KMS-11 (cell line): ENCODE data around the gene DAPK3.
"Not testable (repeated sequence)": the region's sequence is repeated elsewhere in the genome, so short reads cannot be mapped to it uniquely, and the experiment has no call there.

Source experiments
- H2AFZ ChIP-seq: fragments of 200-600 bp; sonication (generic); 2 replicates; pipeline ENCODE4 v1.6.1; 2016; ENCODE audit warnings: antibody characterized with exemption, mixed run types, low read depth
- H3K27ac ChIP-seq: fragments of 200-600 bp; sonication (generic); 2 replicates; pipeline ENCODE4 v1.6.1; 2016; ENCODE audit warnings: mild to moderate bottlenecking, mixed run types
- H3K27me3 ChIP-seq: fragments of 200-600 bp; sonication (generic); 2 replicates; pipeline ENCODE4 v1.6.1; 2017; ENCODE audit warnings: mild to moderate bottlenecking, low read depth, mixed run types, moderate library complexity; ENCODE audit not compliant: insufficient read depth
- H3K36me3 ChIP-seq: fragments of 200-600 bp; sonication (generic); 2 replicates; pipeline ENCODE4 v1.6.1; 2017; ENCODE audit warnings: mild to moderate bottlenecking, mixed run types; ENCODE audit not compliant: insufficient read depth
- H3K4me1 ChIP-seq: fragments of 200-600 bp; sonication (generic); 2 replicates; pipeline ENCODE4 v1.6.1; 2016; ENCODE audit warnings: mild to moderate bottlenecking, low read depth, mixed run types; ENCODE audit not compliant: poor library complexity, severe bottlenecking
- H3K4me2 ChIP-seq: fragments of 200-600 bp; sonication (generic); 2 replicates; pipeline ENCODE4 v1.7.0; 2016; ENCODE audit warnings: mild to moderate bottlenecking, mixed run types
- H3K4me3 ChIP-seq: fragments of 200-600 bp; sonication (generic); IDR thresholded peaks from 2 replicates; pipeline ENCODE4 v1.6.1; 2017; ENCODE audit warnings: low read depth, low read length, mixed read lengths; ENCODE audit not compliant: insufficient read depth
- H3K79me2 ChIP-seq: fragments of 200-600 bp; sonication (generic); 2 replicates; pipeline ENCODE4 v1.6.1; 2016; ENCODE audit warnings: low read depth, mixed run types; ENCODE audit not compliant: insufficient read depth
- H3K9ac ChIP-seq: fragments of 200-600 bp; sonication (generic); 2 replicates; pipeline ENCODE4 v1.6.1; 2016; ENCODE audit warnings: mild to moderate bottlenecking, mixed run types
- H4K20me1 ChIP-seq: fragments of 200-600 bp; sonication (generic); 2 replicates; pipeline ENCODE4 v1.6.1; 2016; ENCODE audit warnings: mild to moderate bottlenecking, mixed run types; ENCODE audit not compliant: insufficient read depth
- TF ChIP-seq, protein P1 (sequence below): fragments of 200-600 bp; sonication (generic); conservative IDR thresholded peaks from 2 replicates; pipeline ENCODE4 v1.6.1; 2017; ENCODE audit warnings: low read depth, mild to moderate bottlenecking, antibody characterized with exemption, low read length, moderate library complexity, mixed read lengths

The DAPK3 gene

DNA sequence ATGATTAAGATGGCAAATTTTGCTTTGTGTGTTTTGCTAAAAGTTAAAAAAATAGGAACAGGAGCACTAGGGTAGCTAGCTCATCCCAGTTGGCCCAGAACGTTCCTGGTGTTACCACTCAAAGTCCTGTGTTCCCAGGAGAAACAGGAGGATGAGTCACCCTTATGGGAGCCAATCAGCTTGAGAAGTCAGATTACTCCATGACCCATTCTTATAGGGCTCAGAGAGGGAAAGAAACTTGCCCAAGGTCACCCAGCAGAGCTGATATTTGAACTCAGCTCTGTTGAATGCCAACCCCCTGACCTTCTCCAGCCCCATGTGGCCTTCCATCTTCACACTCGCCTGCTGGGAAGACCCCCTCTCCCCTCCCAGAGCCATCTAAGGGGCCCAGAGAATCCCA, 25.1 kb downstream of the DAPK3 start:
- TF ChIP-seq, protein P1, sequence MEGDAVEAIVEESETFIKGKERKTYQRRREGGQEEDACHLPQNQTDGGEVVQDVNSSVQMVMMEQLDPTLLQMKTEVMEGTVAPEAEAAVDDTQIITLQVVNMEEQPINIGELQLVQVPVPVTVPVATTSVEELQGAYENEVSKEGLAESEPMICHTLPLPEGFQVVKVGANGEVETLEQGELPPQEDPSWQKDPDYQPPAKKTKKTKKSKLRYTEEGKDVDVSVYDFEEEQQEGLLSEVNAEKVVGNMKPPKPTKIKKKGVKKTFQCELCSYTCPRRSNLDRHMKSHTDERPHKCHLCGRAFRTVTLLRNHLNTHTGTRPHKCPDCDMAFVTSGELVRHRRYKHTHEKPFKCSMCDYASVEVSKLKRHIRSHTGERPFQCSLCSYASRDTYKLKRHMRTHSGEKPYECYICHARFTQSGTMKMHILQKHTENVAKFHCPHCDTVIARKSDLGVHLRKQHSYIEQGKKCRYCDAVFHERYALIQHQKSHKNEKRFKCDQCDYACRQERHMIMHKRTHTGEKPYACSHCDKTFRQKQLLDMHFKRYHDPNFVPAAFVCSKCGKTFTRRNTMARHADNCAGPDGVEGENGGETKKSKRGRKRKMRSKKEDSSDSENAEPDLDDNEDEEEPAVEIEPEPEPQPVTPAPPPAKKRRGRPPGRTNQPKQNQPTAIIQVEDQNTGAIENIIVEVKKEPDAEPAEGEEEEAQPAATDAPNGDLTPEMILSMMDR = no peak

DNA sequence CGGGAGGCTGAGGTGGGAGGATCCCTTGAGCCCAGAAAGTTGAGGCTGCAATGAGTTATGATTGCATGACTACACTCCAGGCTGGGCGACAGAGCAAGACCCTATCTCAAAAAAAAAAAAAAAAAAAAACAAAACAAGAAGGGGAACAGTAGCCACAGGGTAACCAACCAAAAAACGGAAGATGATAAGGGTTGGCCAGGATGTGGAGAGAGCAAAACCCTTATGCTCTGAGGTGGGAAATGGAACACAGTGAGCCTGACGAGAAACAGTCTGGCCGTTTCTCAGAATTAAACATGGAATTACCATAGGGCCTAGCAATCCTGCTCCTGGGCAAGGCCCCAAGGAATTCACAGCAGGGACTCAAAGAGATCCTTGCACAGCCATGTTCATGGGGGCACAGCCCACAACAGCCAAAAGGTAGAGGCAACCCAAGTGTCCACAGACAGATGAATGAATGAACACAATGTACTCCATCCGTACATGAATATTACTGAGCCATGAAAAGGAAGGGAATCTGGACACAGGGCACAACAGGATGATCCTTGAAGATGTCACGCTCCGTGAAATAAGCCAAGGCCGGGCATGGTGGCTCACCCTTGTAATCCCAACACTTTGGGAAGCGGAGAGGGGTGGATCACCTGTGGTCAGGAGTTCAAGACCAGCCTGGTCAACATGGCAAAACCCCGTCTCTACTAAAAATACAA, 26.7 kb downstream of the DAPK3 start:
- no peak overlapping the region for H3K27ac ChIP-seq
- no peak overlapping the region for H3K9ac ChIP-seq
- no peaks in the 10 kb centered on the region for H3K4me1 ChIP-seq
- no peak overlapping the region for H3K4me2 ChIP-seq
- TF ChIP-seq, protein P1 = no peak
- H3K36me3 ChIP-seq = no peaks in the 10 kb centered on the region
- no peaks in the 10 kb centered on the region for H4K20me1 ChIP-seq
- no peak overlapping the region for H3K4me3 ChIP-seq
- no peak overlapping the region for H2AFZ ChIP-seq
- H3K79me2 ChIP-seq = no peaks in the 10 kb centered on the region
- peaks cover 76% of the 10 kb centered on the region for H3K27me3 ChIP-seq

More for the DNA sequence above, 25.1 kb downstream of the DAPK3 start:
- Histone ChIP-seq H2AFZ (no peak overlapping the region), H3K9ac (no peak overlapping the region), H3K36me3 (no peaks in the 10 kb centered on the region), H4K20me1 (no peaks in the 10 kb centered on the region), H3K27ac (no peak overlapping the region), H3K79me2 (no peaks in the 10 kb centered on the region), H3K4me3 (no peak overlapping the region), H3K27me3 (peaks cover 69% of the 10 kb centered on the region), H3K4me2 (no peak overlapping the region), H3K4me1 (no peaks in the 10 kb centered on the region)

DNA sequence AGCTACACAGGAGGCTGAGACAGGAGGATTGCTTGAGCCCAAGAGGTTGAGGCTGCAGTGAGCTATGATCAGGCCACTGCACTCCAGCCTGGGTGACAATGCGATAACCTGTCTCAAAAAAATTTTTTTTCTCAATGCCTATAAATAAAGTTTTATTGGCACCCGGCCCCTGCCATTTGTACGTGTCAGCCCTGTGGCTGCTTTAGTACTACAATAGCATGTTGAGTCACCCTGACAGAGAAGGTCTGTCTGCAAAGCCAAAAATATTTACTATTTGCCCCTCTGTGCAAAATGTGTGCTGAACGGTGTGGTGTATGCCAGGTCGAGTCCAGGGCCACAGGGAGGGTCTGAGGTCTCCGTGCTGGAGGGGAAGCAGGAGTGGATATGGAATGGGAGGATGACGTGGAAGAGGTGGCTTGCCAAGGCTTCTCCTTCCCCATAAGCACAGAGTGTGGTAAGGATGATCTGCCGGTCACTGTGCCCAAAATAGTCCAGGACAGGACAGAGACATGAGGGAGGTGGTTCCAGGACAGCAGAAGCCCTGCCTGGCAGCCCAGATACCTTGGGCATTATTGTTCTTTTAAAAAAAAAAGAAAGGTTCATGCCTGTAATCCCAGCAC, 28.0 kb downstream of the DAPK3 start:
- no peak overlapping the region for H3K4me3 ChIP-seq
- peaks cover 74% of the 10 kb centered on the region for H3K27me3 ChIP-seq
- H3K9ac ChIP-seq = no peak overlapping the region
- no peaks in the 10 kb centered on the region for H4K20me1 ChIP-seq
- H3K4me2 ChIP-seq = no peak overlapping the region
- TF ChIP-seq, protein P1 = no peak
- no peaks in the 10 kb centered on the region for H3K79me2 ChIP-seq
- no peak overlapping the region for H3K27ac ChIP-seq
- H3K36me3 ChIP-seq = no peaks in the 10 kb centered on the region
- H3K4me1 ChIP-seq = no peaks in the 10 kb centered on the region
- no peak overlapping the region for H2AFZ ChIP-seq

DNA sequence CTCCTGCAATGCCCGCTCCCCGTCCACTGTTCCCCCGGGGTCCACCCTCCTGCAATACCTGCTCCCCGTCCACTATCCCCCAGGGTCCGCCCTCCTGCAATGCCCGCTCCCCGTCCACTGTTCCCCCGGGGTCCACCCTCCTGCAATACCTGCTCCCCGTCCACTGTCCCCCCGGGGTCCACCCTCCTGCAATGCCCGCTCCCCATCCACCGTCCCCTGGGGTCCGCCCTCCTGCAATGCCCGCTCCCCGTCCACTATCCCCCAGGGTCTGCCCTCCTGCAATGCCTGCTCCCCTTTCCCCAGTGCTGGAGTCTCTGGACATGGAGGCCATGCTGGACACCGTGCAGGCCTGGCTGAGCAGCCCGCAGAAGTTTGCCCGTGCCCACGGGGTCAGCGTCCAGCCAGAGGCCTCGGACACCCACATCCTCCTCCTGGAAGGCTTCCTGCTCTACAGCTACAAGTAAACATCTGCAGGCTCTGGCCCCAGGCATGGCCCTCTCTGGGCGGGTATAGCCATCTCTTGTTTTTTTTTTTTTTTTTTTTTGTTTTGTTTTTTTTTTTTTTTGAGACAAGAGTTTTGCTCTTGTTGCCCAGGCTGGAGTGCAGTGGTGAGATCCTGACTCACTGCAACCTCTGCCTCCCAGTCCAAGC, 32.5 kb downstream of the DAPK3 start:
- H3K36me3 ChIP-seq, H4K20me1 ChIP-seq, H2AFZ ChIP-seq, H3K79me2 ChIP-seq, H3K4me2 ChIP-seq, H3K4me3 ChIP-seq, H3K4me1 ChIP-seq, H3K9ac ChIP-seq, H3K27ac ChIP-seq: not testable (repeated sequence)
- peaks cover 64% of the 10 kb centered on the region for H3K27me3 ChIP-seq
